ENCODE data around the gene DCBLD1. TPM values are rescaled to one million over a fixed set of nuclear protein-coding genes. Genes with fewer than 3 reads are reported as not detected.

DCBLD1 gene
- total RNA-seq, 1 experiment from 2014 or later, result 6.1 TPM

- Histone ChIP-seq H3K27me3 (ENCODE audit: insufficient read depth, low read depth) (no peaks in the 10 kb centered on the region), H3K79me2 (ENCODE audit: low read depth) (no peaks in the 10 kb centered on the region), H4K20me1 (ENCODE audit: insufficient read depth) (no peaks in the 10 kb centered on the region), H3K9me2 (ENCODE audit: insufficient read depth) (no peaks in the 10 kb centered on the region; the same call in 1 of the 2 replicates), H3K4me2 (no peak overlapping the region), H3K36me3 (ENCODE audit: low read depth) (0 out of 2 replicates have a peak, but pooled peaks cover 8% of the 10 kb centered on the region), H2AFZ (no peak overlapping the region), H3F3A (ENCODE audit: insufficient read depth, low read depth) (peaks cover 61% of the 10 kb centered on the region), H3K4me3 (no peak overlapping the region), H3K9me3 (ENCODE audit: insufficient read depth, low read depth) (no peaks in the 10 kb centered on the region), H3K27ac (no peak overlapping the region), H3K4me1 (replicated peaks; ENCODE audit: insufficient read depth) (peaks cover 78% of the 10 kb centered on the region)
- no TSS peak for BruUV-seq (replicated peaks)
- POLR2A ChIA-PET (ENCODE audit: unreplicated experiment), result no interaction called here
- DNase-seq, result no peak
- intact Hi-C loops (cut with micrococcal nuclease; ENCODE audit: unreplicated experiment), result no loop called here
- no peak for TF ChIP-seq EZH2 (IDR thresholded peaks at IDR 0.05; ENCODE audit: low read depth)
- no peak for TF ChIP-seq CTCF (conservative IDR thresholded peaks at IDR 0.05)
- CTCF ChIA-PET, result interaction anchor here (0.6 kb wide), 1 partner anchor 65 kb away, joined by 3 read pairs; no protein-coding TSS in a partner anchor
Observed at GRCh38 chr6:117546674-117547073, 64.2 kb downstream of the DCBLD1 start.

- H3K4me1 ChIP-seq (replicated peaks; ENCODE audit: insufficient read depth), result peaks cover 78% of the 10 kb centered on the region
- DNase-seq, result no peak
- H3K9me3 ChIP-seq (ENCODE audit: insufficient read depth, low read depth), result no peaks in the 10 kb centered on the region
- BruUV-seq (replicated peaks), result no TSS peak
- peak overlapping the region; percentile 61 for H3K4me2 ChIP-seq
- POLR2A ChIA-PET (ENCODE audit: unreplicated experiment), result interaction anchor here (0.5 kb wide), 1 partner anchor 65 kb away, joined by 5 read pairs; the partner anchor contains the start of gene DCBLD1
- no peaks in the 10 kb centered on the region for H3K27me3 ChIP-seq (ENCODE audit: insufficient read depth, low read depth)
- H3K36me3 ChIP-seq (ENCODE audit: low read depth), result 0 out of 2 replicates have a peak, but pooled peaks cover 8% of the 10 kb centered on the region
- peak overlapping the region; percentile 36 for H3K27ac ChIP-seq
- no peaks in the 10 kb centered on the region; the same call in 1 of the 2 replicates for H3K9me2 ChIP-seq (ENCODE audit: insufficient read depth)
- peaks cover 57% of the 10 kb centered on the region for H3F3A ChIP-seq (ENCODE audit: insufficient read depth, low read depth)
- H3K79me2 ChIP-seq (ENCODE audit: low read depth), result no peaks in the 10 kb centered on the region
- CTCF ChIA-PET, result no interaction called here
- H4K20me1 ChIP-seq (ENCODE audit: insufficient read depth), result no peaks in the 10 kb centered on the region
- intact Hi-C loops (cut with micrococcal nuclease; ENCODE audit: unreplicated experiment), result no loop called here
- no peak for TF ChIP-seq EZH2 (IDR thresholded peaks at IDR 0.05; ENCODE audit: low read depth)
- no peak for TF ChIP-seq CTCF (conservative IDR thresholded peaks at IDR 0.05)
- H3K4me3 ChIP-seq, result peak overlapping the region; percentile 4; the same call in 1 of the 2 replicates
- no peak overlapping the region for H2AFZ ChIP-seq
Observed at GRCh38 chr6:117547688-117548621, 65.5 kb downstream of the DCBLD1 start.

- peak; percentile 21 to 99 for DNase-seq
- Histone ChIP-seq H2AFZ (no peak overlapping the region), H3K79me2 (ENCODE audit: low read depth) (no peaks in the 10 kb centered on the region), H3F3A (ENCODE audit: insufficient read depth, low read depth) (peaks cover 48% of the 10 kb centered on the region), H3K27ac (peak overlapping the region; percentile 36), H3K9me2 (ENCODE audit: insufficient read depth) (no peaks in the 10 kb centered on the region), H3K36me3 (ENCODE audit: low read depth) (0 out of 2 replicates have a peak, but pooled peaks cover 8% of the 10 kb centered on the region), H3K27me3 (ENCODE audit: insufficient read depth, low read depth) (no peaks in the 10 kb centered on the region), H4K20me1 (ENCODE audit: insufficient read depth) (no peaks in the 10 kb centered on the region), H3K4me3 (peak overlapping the region; percentile 4; the same call in 1 of the 2 replicates), H3K9me3 (ENCODE audit: insufficient read depth, low read depth) (no peaks in the 10 kb centered on the region), H3K4me1 (replicated peaks; ENCODE audit: insufficient read depth) (peaks cover 70% of the 10 kb centered on the region), H3K4me2 (peak overlapping the region; percentile 61)
- POLR2A ChIA-PET (ENCODE audit: unreplicated experiment), result no interaction called here
- CTCF ChIA-PET, result interaction anchor here (0.5 kb wide), 1 partner anchor 65 kb away, joined by 3 read pairs; no protein-coding TSS in a partner anchor
- TF ChIP-seq EZH2 (IDR thresholded peaks at IDR 0.05; ENCODE audit: low read depth), result no peak
- no peak for TF ChIP-seq CTCF (conservative IDR thresholded peaks at IDR 0.05)
- intact Hi-C loops (cut with micrococcal nuclease; ENCODE audit: unreplicated experiment), result no loop called here
- no TSS peak for BruUV-seq (replicated peaks)
Observed at GRCh38 chr6:117548797-117549301, 66.4 kb downstream of the DCBLD1 start.
